WTC11 (cell line): ENCODE results near the gene ITPRID1. TPM values are rescaled to one million over a fixed set of nuclear protein-coding genes. Genes with fewer than 3 reads are reported as not detected.

Experiments
- total RNA-seq: library from RNA; stranded (reverse); gene quantifications from 3 replicates; pipeline ENCODE4 v1.2.3, GENCODE V29; 2021

Gene ITPRID1
- total RNA-seq, 1 experiment from 2014 or later, result 0.98 TPM

Other genes starting within 250 kb of the ITPRID1 start
- gene NEUROD6, start 173.4 kb upstream of the ITPRID1 start, total RNA-seq, result not detected in 3 replicates
- gene PPP1R17, start 173.1 kb downstream of the ITPRID1 start, total RNA-seq, result 1.5 to 2.6 TPM (median 1.6 TPM) in 3 replicates